ENCODE results near the gene DGKZ. TPM values are rescaled to one million over a fixed set of nuclear protein-coding genes. Genes with fewer than 3 reads are reported as not detected.
A peak's percentile ranks its signal among the peaks of the same experiment; 100 is the strongest.

The DGKZ gene
- total RNA-seq, 1 donor from 2014 or later: 78.8 TPM

DNA sequence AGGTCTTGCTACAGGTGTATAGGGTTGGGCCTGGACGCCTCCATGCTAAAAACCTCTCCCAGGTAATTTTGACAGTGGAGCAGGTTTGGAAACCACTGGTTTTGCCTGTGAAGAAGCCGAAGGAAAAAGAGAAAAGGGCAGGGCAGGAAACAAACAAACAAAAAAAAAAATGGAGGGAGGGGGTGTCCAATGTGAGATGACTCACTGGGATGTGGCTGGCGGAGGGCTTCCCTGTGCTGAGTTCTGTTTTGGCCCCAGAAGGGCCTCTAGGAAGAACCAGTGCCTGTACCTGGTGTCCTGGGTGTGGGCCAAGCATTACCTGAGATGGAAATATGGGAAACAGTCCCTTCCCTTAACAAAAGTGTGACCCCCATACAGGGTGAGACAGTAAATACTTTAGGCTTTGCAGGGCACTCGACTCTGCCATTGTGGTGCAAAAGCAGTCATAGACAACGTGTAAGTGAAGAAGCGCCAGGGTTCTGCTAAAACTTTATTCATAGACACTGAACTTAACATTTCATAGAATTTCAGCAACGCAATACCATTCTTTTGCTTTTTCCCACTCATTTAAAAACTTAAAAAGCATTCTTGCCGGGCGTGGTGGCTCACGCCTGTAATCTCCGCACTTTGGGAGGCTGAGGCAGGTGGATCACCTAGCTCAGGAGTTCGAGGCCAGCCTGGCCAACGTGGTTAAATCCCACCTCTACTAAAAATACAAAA is 9.5 kb upstream of the DGKZ start:
- Histone ChIP-seq H3K4me1 (peaks cover 36% of the 10 kb centered on the region), H3K27me3 (peaks cover 7% of the 10 kb centered on the region), H3K4me3 (no peak overlapping the region), H3K27ac (peak overlapping the region; percentile 71), H3K9me3 (no peaks in the 10 kb centered on the region), H3K36me3 (no peaks in the 10 kb centered on the region)
- TF ChIP-seq CTCF (IDR thresholded peaks at IDR 0.05) (no peak), POLR2A (IDR thresholded peaks at IDR 0.05) (no peak), POLR2AphosphoS5 (IDR thresholded peaks at IDR 0.05; ENCODE audit: insufficient read depth in 1 of 2, low read depth in 1 of 2) (no peak)
- intact Hi-C loops (cut with DNase I): no loop called here
- DNase-seq (ENCODE audit: extremely low spot score in 2 of 2): no peak

DNA sequence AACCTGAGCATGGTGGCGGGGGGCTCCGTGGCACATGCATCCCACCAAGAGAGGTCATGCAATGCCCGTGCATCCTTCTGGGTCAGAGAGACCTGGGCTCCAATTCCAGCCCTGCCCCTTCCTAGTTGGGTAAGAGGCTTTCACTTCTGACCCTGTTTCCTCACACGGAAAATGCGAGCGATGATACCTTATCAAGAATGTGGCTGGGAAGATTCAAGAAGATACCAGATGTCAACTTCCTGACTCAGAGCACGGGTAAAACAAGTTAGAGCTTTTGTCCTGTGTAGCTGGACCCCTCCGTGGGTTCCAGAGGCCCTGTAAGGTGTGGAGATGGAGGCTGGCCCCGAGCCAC is 8.7 kb upstream of the DGKZ start:
- Histone ChIP-seq H3K27me3 (peaks cover 4% of the 10 kb centered on the region), H3K4me1 (peaks cover 29% of the 10 kb centered on the region), H3K9me3 (no peaks in the 10 kb centered on the region), H3K4me3 (peak overlapping the region; percentile 27 to 33), H3K36me3 (no peaks in the 10 kb centered on the region), H3K27ac (peak overlapping the region; percentile 71)
- DNase-seq (ENCODE audit: extremely low spot score in 2 of 2): no peak
- no peak for TF ChIP-seq CTCF (IDR thresholded peaks at IDR 0.05)
- no peak for TF ChIP-seq POLR2AphosphoS5 (IDR thresholded peaks at IDR 0.05; ENCODE audit: insufficient read depth in 1 of 2, low read depth in 1 of 2)
- TF ChIP-seq POLR2A (IDR thresholded peaks at IDR 0.05): no peak
- intact Hi-C loops (cut with DNase I): no loop called here

- no peaks in the 10 kb centered on the region for H3K36me3 ChIP-seq
- peak overlapping the region; percentile 27 to 33 for H3K4me3 ChIP-seq
- peaks cover 26% of the 10 kb centered on the region for H3K4me1 ChIP-seq
- peaks cover under 1% of the 10 kb centered on the region for H3K27me3 ChIP-seq
- no peaks in the 10 kb centered on the region for H3K9me3 ChIP-seq
- intact Hi-C loops (cut with DNase I): no loop called here
- DNase-seq (ENCODE audit: extremely low spot score in 2 of 2): no peak
- TF ChIP-seq POLR2AphosphoS5 (IDR thresholded peaks at IDR 0.05; ENCODE audit: insufficient read depth in 1 of 2, low read depth in 1 of 2) (peak in 1 of 2 donors; percentile 37), POLR2A (IDR thresholded peaks at IDR 0.05) (no peak)
- H3K27ac ChIP-seq: peak overlapping the region; percentile 71
Observed at GRCh38 chr11:46338988-46339666, 8.1 kb upstream of the DGKZ start.

GRCh38 chr11:46339816-46340215 is 7.4 kb upstream of the DGKZ start:
- no peak for TF ChIP-seq CTCF (IDR thresholded peaks at IDR 0.05)
- TF ChIP-seq POLR2A (IDR thresholded peaks at IDR 0.05): no peak
- no peak for TF ChIP-seq POLR2AphosphoS5 (IDR thresholded peaks at IDR 0.05; ENCODE audit: insufficient read depth in 1 of 2, low read depth in 1 of 2)
- no peaks in the 10 kb centered on the region for H3K27me3 ChIP-seq
- H3K4me1 ChIP-seq: peaks cover 26% of the 10 kb centered on the region
- H3K36me3 ChIP-seq: no peaks in the 10 kb centered on the region
- peak overlapping the region; percentile 71 for H3K27ac ChIP-seq
- no peak overlapping the region for H3K4me3 ChIP-seq
- no peak for DNase-seq (ENCODE audit: extremely low spot score in 2 of 2)
- no peaks in the 10 kb centered on the region for H3K9me3 ChIP-seq
- intact Hi-C loops (cut with DNase I): no loop called here

DNA sequence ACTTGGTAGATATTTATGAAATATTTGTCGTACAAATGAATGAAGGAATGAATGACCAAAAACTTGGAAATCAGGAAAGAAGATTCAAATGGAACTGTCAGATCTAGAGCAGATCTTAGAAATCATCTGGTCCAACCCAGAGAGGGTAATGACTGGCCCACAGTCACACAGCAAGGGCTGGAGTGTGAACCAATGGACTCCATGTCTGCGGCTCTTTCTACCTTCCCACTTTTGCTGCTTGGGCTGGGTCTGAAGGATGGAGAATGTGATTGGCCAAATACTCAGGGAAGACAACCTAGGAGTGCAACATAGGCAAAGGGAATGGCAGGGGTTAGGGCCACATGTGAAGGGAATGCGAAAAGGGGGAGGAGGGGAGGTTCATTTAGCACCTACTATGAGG is 5.8 kb upstream of the DGKZ start:
- Histone ChIP-seq H3K4me3 (no peak overlapping the region), H3K27me3 (no peaks in the 10 kb centered on the region), H3K36me3 (no peaks in the 10 kb centered on the region), H3K27ac (no peak overlapping the region), H3K9me3 (no peaks in the 10 kb centered on the region), H3K4me1 (peaks cover 33% of the 10 kb centered on the region)
- intact Hi-C loops (cut with DNase I): no loop called here
- DNase-seq (ENCODE audit: extremely low spot score in 2 of 2): no peak
- TF ChIP-seq POLR2A (IDR thresholded peaks at IDR 0.05) (no peak), POLR2AphosphoS5 (IDR thresholded peaks at IDR 0.05; ENCODE audit: insufficient read depth in 1 of 2, low read depth in 1 of 2) (no peak), CTCF (IDR thresholded peaks at IDR 0.05) (no peak)

All from vagina (tissue), 2 donors.